Stimulated activated CD8-positive, alpha-beta memory T cell treated with anti-CD3 and anti-CD28 coated beads, Interleukin-15, amount 100 ng/mL, for 4 hours (primary cell): ENCODE results near the gene PBX2.
"Not testable (repeated sequence)": the region's sequence is repeated elsewhere in the genome, so short reads cannot be mapped to it uniquely, and the experiment has no call there.

Experiments used
- DNase-seq, 2 donors: peaks; one replicate each; pipeline ENCODE4 v3.0.0-alpha.2; 2020; ENCODE audit warnings: low read depth in 2 of 2

Gene PBX2

DNA sequence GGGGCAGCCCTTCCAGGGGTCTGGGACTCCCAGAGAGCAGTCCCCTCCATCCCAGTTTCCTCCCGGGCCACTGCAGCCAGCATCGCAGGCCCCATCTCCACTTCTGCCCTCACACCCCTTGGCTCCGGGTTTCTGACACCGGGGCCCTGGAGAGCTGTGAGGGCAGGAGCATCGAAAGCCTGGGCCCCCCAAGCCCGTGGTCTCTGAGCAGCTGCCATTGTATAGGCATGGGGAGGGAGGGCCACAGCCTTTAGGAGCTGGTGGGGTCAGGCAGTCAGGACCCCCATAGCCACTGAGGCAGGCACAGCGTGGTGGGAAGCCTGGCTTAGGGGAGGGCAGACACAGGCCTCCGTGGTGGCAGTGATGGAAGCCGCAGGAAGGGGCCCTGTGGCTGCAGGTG, 12.2 kb upstream of the PBX2 start:
- DNase-seq: no peak

DNA sequence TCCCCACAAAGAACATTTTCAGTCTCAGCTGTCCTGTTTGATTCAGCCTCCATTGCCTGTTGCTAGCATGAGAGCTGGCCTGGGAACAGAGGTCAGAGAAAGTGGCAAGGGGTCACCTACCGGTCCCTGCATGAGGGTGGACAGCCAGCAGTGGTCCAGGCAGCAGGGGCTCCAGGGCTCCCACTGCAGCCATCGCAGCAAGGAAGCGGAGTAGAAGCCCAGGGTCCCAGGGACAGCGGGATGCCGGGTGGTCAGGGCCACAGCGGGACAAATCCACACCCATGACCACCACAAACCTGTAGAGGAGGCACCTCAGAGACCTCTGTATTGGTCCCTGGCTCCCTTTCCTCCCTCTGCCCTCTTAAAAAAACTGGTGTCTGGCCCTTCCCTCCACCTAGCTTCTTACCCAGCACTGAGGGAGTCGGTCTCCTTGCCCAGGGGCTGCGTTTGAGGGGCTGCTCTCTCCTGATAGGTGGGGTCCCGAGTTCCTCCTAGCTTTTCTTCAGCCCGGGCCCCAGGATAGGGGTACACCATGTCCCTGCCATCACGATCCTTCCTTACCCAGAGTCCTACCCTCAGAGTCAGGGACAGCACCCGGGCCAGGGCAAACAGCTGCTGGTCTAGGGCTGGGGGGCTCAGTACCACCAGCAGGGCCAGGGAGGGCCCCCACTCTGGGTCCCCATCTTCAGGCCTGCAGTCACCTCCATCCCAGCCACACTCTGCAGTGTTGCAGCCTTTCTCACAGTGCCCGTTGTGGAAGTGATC, 10.9 kb upstream of the PBX2 start:
- no peak for DNase-seq

DNA sequence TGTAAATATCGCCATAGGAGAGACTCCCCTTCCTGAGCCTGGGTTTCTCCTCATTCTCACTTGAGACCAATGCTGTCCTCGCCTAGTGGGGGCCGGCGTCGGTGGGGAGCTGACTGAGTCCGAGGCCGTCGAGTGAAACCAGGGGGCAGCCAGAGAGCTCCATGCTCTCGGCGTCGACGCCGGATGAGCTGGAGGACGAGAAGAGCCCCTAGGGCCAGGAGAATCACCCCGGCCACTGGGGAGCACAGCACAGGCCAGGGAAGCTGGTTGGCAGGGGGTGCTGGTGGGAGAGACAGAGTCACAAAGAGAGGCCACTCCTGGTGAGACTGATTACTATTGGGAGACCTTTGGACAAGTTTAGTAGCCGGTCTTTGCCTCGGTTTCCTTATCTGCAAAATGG, 8.9 kb upstream of the PBX2 start:
- DNase-seq: no peak

DNA sequence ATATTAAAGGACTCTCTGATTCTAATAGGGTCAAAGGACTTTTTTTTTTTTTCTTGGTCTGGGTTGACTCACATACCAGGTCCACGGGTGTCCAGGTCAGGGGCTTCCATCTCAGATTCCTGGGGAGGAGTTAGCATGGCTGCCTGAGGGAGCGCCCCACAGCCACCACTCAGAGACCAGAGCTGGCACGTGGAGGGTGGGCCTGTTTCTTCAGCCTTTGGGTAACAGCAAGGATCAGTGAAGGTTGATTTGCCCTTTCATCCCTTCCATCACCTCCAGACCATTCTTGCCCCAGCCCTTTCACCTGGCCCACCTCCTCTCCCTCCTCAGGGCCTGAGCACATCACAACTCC, 8.3 kb upstream of the PBX2 start:
- no peak for DNase-seq

DNA sequence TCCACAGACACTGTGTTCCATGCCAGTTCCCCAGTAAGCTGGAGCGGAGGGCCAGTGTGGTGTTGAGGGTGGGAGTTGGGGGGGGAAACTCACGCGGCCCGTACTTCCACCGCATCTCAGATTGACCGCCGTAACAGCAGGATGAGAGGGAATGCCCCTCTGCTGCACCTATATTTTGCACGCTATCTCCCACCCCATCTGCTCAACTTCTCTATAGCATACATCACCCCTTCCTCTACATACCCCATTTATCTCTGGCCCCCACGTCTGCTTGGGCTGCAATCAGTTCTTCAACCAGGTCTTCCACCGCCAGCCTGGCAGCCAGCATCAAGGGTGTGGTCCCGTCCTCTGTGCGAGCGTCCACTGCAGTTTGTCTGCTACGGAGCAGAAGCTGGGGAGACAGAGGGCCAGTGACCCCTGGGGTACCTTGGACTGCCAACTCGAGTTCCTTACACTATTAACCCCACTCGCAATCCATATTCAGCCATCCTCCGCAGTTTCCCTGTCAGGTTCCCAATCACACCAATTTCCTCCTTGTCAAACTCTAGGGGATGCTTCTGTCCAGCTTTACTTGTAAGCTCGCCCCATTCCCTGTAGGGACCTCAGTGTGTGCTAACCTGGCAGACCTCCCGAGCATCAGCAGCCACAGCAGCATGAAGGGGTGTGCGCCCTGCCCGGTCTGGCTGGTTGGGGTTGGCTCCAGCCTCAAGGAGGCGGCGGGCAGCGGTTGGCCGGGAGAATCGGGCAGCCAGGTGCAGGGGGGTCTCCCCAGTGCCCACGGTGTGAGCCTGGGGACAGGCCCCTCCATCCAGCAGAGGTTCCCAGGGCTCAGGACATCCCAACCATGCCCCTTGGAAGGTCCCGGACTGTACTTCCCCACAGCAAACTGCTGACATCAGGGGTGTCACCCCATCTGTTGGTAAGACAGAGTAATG, 6.9 kb upstream of the PBX2 start:
- DNase-seq: no peak

DNA sequence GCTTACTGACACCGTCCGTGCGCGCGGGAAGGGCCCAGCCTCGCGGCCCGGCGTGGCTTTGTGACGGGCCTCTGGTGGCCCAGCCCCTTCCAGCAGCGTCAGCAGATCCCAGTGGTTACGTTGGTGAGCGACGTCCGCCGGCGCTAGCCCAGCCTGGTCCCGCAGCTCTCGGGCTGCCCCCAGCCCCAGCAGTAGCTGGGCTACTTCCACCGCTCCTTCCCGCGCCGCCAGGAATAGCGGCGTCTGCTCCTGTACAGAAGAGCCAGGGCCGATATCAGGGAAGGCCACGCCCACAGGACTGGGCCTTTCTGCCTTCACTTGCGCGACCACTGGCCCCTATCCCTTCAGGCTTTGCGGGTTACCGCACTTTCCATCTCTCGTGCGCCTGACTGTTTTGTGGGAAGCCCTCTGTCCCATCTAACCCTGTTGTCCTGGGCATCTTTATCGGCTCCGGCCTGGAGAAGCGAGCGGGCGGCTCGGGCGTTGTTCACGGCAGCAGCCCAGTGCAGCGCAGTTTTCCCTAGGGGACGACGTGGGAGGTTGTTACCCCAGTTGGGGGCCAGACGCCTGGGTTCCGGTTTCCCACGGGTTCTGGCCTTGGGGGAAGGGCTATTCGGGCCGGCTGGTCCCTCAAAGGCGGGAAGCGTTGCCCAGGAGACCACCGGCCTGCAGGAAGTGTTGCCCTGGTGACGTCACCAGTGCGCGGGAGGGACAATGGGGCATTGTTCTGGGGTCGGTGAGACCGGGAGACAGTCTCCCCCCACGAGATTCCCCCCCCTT, 6.1 kb upstream of the PBX2 start:
- DNase-seq: peak in 1 of 2 donors; percentile 45

DNA sequence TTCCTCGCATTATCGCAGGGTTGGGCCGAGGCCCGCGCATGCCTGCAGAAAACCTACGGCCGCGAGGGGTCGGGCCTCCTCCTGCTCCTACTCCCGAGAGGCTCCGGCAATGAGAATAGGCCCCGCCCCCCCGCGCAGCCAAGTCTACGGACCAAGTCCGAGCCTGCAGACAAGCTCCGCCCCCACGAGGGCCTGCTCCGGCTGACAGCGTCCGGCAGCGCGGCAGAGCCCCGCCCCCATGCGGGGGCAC, 5.6 kb upstream of the PBX2 start:
- DNase-seq: peak; percentile 99 to 100

DNA sequence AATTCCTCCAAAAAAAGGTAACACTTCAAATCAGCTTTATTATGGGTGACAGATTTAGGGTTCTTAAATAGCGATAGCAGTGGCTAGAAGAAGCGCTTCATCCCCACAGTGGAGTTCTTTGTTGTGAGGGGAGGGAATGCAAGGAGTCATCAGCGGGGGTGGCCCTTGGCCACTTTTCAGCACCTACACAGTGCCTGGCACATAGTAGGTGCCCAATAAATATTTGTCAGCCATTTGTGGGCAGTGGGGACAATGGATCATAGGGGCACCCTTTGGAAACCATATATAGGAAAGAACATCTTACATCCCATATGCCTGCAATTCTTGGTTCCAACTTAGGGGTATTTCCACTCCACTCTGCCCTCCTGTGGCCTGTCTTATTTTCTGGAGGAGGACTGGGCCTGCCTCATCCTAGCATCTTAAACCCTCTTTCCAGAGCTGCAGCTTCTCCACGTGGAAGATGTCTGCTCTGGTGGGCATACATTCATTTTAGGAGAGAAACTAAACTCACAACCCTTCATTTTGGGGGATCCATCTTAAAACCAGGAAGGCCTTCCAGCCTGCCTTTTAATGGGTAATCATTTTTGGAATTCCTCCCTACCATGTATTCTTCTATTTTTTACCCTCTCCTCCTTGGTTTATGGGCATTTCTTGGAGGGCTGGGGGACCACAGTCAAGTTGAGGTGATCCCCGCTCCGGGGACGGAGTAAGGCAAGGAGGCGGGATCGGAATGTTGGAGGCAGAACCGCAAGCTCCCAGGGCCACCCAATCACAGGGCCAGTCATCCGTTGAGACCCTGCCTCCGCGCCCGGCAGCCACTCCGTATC, 5.0 kb upstream of the PBX2 start:
- no peak for DNase-seq

DNA sequence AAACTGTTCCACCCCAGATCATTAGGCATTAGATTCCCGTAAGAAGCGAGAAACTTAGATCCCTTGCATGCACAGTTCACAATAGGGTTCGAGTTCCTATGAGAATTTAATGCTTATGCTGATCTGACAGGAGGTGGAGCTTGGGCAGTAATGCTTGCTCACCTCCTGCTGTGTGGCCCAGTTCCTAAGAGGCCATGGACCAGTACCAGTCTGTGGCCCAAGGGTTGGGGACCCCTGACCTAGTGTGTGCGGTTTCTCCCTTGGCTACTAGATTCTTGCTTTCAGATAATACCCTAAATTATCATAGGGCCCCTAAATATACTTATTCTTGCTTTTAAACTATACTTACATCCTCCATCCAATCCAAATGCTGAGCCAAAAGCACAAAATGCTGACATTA, 4.4 kb upstream of the PBX2 start:
- no peak for DNase-seq

DNA sequence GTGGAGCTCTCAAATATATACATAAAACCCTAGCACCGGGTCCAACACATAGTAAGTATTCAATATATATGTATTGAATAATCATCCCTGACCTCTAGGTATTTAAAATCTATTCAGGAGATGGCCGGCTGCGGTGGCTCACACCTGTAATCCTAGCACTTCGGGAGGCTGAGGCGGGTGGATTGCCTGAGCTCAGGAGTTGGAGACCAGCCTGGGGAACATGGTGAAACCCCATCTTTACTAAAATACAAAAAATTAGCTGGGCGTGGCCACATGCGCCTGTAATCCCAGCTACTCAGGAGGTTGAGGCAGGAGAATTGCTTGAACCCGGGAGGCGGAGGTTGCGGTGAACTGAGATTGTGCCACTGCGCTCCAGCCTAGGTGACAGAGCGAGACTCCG, 3.1 kb upstream of the PBX2 start:
- not testable (repeated sequence) for DNase-seq

DNA sequence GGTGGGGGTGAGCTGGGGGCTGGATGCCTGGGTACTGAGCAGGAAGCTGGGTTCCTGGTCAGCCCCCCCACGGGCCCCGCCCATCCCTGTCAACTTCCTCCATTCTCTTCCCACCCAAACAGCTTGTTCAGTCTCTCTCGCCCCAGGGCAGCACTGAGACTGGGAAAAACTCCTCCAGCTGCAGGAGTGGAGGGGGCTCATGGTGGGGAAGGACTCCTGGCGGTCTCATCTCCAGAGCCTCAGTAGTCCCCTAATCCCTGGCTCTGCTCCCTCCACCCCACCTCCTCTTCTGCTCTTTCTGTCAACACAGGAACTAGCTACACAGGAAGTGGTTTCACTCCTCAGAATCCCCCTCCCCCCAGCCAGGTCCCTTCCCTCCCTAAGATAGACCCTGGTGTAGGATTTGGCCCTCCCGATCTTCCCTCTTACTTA, 2.6 kb upstream of the PBX2 start, which contains the start of gene GPSM3:
Gene GPSM3, minus strand, starts transcription at position 36 of the 432 bp plus-strand sequence. CDS start 130 bp downstream, outside the sequence.
- DNase-seq: no peak

DNA sequence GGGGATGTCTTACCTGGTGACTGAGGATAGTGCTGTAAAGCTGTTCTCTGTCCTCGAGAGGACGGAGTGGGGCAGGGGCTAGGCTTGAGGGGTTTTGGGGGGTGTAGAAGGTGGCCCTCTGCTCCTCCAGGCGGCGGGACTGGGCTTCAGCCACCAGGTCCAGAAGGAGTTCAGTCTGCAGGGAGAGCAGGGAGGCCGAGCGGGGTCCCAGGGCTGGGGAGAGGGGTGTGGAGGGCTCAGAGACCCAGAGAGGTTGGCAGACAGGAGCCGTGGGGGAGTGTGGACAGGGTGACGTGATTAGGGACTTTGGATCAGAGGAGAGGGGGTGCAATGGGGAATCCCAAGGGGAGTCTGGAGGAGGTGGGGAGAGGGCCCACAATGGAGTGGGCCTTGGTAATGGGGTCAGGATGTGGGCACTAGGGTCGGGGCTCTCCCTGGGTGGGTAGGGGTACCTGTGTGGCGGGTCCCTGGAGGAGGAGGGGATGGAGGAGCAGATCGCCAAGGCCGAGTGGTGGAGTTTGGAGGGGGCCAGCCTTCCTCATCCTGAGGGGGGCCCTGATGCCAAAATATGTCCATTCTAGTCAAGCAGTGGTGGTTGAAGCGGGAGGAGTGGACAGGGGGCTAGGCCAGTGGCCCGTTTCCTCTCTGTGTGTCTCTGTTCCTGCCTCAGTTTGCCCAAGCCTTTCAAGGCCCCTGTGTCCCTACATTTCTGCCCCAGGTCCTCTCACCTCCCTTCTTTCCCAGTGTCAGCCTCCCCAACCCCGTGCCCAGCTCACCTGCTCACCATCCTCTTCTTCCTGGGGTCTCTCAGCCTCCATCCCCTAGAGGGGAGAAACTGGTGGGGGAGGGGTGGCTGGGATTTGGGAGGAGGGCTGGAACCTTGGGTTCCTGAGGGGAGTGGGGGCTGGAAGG, 1.9 kb upstream of the PBX2 start:
- DNase-seq: no peak

DNA sequence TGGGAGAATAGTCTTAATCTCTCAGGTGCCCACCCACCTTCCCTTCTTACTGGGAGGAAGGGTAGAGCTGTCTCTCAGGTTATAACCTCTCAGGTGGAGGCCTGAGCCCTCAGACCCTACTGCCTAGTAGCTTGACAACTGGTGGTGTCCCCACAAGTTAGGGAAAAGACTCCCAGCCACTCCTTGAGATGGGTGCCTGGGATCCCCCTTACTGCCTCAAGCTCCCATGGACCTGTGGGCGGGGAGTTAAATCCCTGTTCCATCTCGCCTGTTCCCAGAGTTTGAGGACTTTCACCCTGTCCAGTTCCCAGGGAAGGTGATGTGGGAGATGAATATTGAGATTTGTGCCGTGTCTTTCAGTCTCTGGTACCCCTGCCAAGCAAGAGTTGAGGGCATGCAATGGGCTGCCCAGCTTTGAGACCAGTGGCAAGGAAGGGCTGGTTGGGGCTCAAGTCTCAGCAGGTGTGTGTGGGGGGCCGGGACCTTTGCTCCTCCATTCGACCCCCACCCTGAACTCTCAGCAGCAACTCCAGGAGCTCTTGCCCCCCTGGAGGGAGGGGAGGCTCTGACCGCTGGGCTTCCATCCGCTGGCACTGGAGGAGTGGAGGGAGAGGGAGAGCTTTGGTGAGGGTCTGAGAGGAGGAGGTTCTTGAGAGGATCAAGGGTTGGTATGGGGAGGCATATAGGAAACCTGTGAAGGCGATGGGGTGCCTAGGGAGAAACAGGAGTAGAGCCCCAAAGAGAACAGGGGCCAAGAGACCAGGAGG, 1.1 kb upstream of the PBX2 start:
- DNase-seq: no peak

DNA sequence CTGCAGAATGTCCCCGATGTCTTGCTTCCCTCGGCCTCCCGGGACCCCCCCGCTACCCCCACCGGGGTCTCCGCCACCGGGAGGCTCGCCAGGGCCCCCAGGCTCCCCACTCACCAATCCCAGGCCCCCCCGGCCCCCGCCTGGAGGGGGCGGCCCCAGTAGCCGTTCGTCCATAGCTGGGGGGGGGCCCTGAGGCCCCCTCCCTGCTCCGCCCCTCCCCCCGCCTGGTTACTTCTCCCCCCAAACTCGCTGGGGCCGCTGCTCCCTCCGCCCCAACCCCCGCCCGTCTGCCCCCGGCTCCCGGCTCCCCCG, 304 bp downstream of the PBX2 start:
- DNase-seq: no peak

DNA sequence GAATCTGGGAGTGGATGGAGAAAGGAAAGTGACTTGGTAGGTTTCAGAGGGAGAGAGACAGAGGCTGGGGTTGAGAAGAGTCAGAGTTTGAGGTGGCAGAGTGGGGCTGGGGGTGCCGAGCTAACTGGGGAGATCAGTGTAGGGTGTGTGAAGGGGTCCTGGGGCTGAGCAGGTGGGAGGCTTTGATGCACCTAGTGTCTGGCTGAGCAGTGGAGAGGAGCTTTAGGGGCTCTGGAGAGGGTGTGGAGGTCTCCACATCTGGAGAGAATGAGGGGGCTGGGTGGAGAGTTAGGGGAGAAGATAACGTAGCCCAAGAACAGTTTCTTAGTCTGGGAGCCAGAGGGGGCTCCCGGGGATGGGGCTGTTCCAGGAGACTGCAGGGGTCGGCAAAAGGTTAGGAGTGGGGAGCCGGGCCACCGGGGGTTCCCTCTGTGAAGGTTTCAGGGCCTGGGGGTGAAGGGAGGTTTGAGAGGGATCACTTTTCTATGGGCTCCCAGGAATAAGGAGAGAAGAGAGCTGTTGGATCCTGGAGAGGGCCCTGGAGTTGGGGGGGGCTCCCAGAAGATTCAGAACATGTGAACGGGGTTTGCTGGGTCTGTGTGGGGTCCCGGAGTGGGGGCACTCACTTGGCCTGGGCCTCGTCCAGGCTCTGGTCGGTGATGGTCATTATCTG, 797 bp downstream of the PBX2 start:
- no peak for DNase-seq

DNA sequence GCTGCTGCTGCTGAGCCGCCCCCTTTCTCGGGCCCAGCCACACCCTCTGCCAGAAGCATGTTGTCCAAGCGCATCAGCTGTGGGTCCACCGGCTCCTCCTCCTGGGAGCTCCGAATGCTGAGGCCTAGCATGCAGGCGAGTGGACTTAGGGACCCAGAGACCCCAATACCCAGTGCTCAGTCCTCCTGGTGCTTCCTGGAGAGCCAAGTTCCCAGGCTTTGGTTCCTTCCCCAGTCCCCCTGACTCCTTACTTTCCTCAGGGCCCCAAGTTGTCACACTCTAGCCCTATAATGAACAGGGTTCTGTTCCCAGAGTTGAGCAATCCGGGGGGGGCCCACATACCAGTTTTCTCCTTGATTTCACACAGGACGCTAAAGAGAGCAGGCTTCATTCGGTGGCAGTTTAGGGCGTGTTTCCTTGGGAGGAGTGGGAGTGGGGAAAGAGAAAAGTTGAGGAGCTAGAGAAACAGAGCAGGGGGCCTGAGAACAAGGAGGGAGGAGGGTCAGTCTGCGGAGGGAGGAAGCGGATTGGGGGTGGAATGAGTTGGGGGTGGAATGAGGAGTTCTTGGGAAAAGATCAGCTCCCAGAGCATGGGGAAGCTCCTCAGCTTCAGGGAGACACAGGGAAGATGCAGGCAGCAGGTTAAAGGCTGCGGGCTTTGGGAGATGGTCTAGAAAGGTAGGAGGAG, 1.5 kb downstream of the PBX2 start:
- no peak for DNase-seq

DNA sequence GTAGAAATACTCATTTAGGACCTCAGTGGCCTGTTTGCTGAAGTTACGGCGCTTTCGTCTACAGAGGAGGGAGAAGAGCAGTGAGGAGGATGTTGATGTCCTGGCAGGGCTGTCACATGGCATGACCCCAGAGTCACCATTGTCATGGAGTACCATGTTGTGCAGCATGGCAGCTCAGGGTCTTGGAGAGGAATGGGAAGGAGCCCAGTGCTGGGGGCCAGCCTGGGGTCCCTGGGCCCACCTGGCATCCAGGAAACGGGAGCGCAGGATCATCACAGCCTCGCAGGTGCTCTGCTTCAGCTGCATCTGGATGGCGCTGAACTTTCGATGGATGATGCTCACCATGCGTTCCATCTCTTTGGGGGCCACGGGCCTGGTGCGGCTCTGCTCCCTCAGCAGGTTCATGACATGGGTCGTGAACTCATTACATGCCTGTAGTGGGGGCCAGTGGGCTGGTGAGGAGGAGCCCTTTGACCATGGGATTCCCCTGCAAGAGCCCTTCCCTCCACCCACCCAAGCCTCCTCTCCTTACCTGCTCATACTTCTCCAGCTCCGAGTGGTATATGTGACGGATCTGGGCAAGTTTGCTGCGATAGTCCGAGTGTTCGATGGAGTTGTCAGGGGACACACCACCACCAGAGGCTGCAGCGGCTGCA, 2.1 kb downstream of the PBX2 start:
- DNase-seq: not testable (repeated sequence)

DNA sequence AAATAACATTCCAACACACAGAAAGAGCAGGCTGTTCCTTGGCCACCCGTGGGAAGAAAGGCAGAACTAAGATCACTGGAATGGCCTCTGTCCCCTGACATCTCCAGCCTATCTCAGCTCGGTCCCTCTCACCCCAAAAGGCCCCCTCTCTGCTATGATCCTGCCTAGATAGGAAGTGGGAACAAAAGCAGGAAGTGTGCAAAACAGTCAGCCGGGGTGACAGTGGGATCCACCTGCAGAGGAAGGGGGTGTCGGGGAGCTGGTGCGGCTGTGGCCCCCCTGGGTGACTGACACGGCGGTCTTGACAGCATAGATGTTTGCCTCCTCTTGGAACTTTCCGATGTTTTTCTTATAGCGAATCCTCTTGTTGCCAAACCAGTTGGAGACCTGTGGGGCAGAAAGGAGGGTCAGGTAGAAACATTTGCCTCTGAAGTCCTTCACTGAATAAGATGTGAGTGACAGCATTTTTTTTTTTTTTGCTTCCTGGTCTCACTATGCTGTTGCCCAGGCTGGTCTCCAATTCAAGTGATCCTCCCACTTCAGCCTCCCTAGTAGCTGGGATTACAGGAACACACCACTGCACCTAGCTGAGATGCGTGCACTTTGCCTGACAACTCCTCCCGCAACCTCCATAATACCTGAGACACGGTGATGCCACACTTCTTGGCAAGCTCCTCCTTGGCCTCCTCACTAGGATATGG, 2.8 kb downstream of the PBX2 start:
- no peak for DNase-seq
